HepG2 (cell line): ENCODE data around the gene PLIN4. TPM values are rescaled to one million over a fixed set of nuclear protein-coding genes. Genes with fewer than 3 reads are reported as not detected.

Source experiments
- ATAC-seq: fragments of 200-7000 bp; cut with Tn5 transposase; 3 replicates; pipeline ENCODE4 v1.9.1; 2020; ENCODE audit warnings: mild to moderate bottlenecking, moderate library complexity
- BruUV-seq: library from RNA; stranded (reverse); fragments of 400-500 nt; replicated peaks from 2 replicates; lab custom pipeline; 2021; lab: Mats Ljungman, UMichigan
- CTCF ChIA-PET: fragments of 300-600 bp; formaldehyde crosslinking; extraction: SDS; loops from one replicate; lab custom pipeline; 2021; ENCODE audit warnings: low total read pairs, inconsistent platforms, low intra/inter-chr PET ratio; lab: Yijun Ruan, JAX
- POLR2A ChIA-PET: fragments of 350-600 bp; sonication (Branson Sonifier 250); formaldehyde crosslinking; loops from one replicate; lab custom pipeline; 2020; ENCODE audit warnings: antibody characterized with exemption, inconsistent platforms; lab: Yijun Ruan, JAX
- DNase-seq: peaks from one replicate; pipeline ENCODE4 v3.0.0-alpha.2; 2015; ENCODE audit warnings: low spot score
- FAIRE-seq: peaks from 3 replicates; lab custom pipeline; 2011; peaks lifted over from hg19 to GRCh38; lab: Jason Lieb, UNC
- H2AFZ ChIP-seq: one replicate; pipeline ENCODE4 v1.6.1; 2011; ENCODE audit warnings: low read length, inconsistent platforms
- H3K27ac ChIP-seq: fragments of 300-600 bp; 3 replicates; pipeline ENCODE4 v1.8.0; 2011; ENCODE audit warnings: mixed run types, mild to moderate bottlenecking, mixed read lengths, low read length, inconsistent platforms; ENCODE audit not compliant: insufficient read depth; ENCODE audit errors: extremely low read length
- H3K27me3 ChIP-seq, 2 experiments: fragments of 200-600 bp in 1 of 2; 2 replicates in 1 of 2; 3 replicates in 1 of 2; pipeline versions ENCODE4 v1.6.0 to v1.8.0; 2011; ENCODE audit warnings: low read length in 2 of 2, mild to moderate bottlenecking in 2 of 2, moderate library complexity in 2 of 2, inconsistent platforms in 1 of 2; ENCODE audit not compliant: insufficient read depth in 2 of 2, control insufficient read depth in 1 of 2
- H3K36me3 ChIP-seq, 2 experiments: fragments of 200-600 bp in 1 of 2; replicated peaks in 1 of 2; 2 replicates in 1 of 2; 3 replicates in 1 of 2; pipeline versions ENCODE4 v1.5.1 to v1.8.0; 2011; ENCODE audit warnings: low read length in 2 of 2, inconsistent platforms in 1 of 2; ENCODE audit not compliant: insufficient read depth in 2 of 2, control insufficient read depth in 1 of 2
- H3K4me1 ChIP-seq: 2 replicates; pipeline ENCODE4 v1.5.1; 2012; ENCODE audit warnings: low read length, inconsistent platforms; ENCODE audit not compliant: insufficient read depth
- H3K4me2 ChIP-seq: 2 replicates; pipeline ENCODE4 v1.6.0; 2011; ENCODE audit warnings: low read depth, low read length, inconsistent platforms
- H3K4me3 ChIP-seq, 3 experiments: fragments of 200-600 bp in 1 of 3; sonication (generic), shearing (Covaris generic) in 1 of 3; replicated peaks in 1 of 3; 2 replicates each; pipeline ENCODE4 v1.5.1; 2011 to 2016; ENCODE audit warnings: low read length in 3 of 3, inconsistent platforms in 2 of 3, low read depth in 2 of 3, mild to moderate bottlenecking in 2 of 3, control low read depth in 1 of 3, mixed read lengths in 1 of 3; ENCODE audit not compliant: insufficient read depth in 1 of 3
- H3K79me2 ChIP-seq: one replicate; pipeline ENCODE4 v1.6.1; 2011; ENCODE audit warnings: low read length, inconsistent platforms; ENCODE audit not compliant: insufficient read depth
- H3K9ac ChIP-seq: 2 replicates; pipeline ENCODE4 v1.6.0; 2011; ENCODE audit warnings: mild to moderate bottlenecking, low read depth, low read length, inconsistent platforms; ENCODE audit not compliant: insufficient read depth
- H3K9me3 ChIP-seq: 2 replicates; pipeline ENCODE4 v1.5.1; 2012; ENCODE audit warnings: mild to moderate bottlenecking, low read length
- H4K20me1 ChIP-seq: 2 replicates; pipeline ENCODE4 v1.6.0; 2011; ENCODE audit warnings: inconsistent platforms, mild to moderate bottlenecking, low read length, moderate library complexity; ENCODE audit not compliant: insufficient read depth
- TRAFD1 ChIP-seq: sonication (generic); formaldehyde crosslinking; IDR thresholded peaks from 2 replicates; pipeline ENCODE4 v1.5.1; 2020; ENCODE audit warnings: missing genetic modification reagents, mild to moderate bottlenecking, borderline replicate concordance
- ZKSCAN1 ChIP-seq: fragments of 150-350 bp; IDR thresholded peaks from 2 replicates; pipeline ENCODE4 v1.6.1; 2014; ENCODE audit warnings: low read length
- WGBS: methylation state at CpG from one replicate; pipeline ENCODE4 v1.1.6; 2017; ENCODE audit warnings: low lambda C conversion rate; 5-methylcytosine and 5-hydroxymethylcytosine counted together
- in situ Hi-C: cut with HindIII; loops from 2 replicates; pipeline ENCODE4 v1.10.0; 2017; ENCODE audit warnings: low pct_unique_long_range_greater_than_20kb; ENCODE audit not compliant: extremely low pct_ligation_motif_present
- intact Hi-C: fragments of 100-400 bp; cut with micrococcal nuclease; formaldehyde crosslinking; loops from one replicate; pipeline ENCODE4 v1.10.0; 2022; ENCODE audit not compliant: unreplicated experiment
- polyA plus RNA-seq, 8 experiments: library from polyadenylated mRNA; depleted of rRNA in 3 of 8; stranded (reverse) in 7 of 8; unstranded in 1 of 8; fragments of >200 nt; fragmentation: Illumina TruSeq in 4 of 8; extraction: Trizol in 4 of 8; gene quantifications; 2 replicates each; pipeline versions ENCODE4 v1.2.1 to v1.2.3, GENCODE V29; 2011 to 2016; ENCODE audit warnings: low read depth in 4 of 8, missing spikeins in 1 of 8, mixed read lengths in 1 of 8; ENCODE audit not compliant: insufficient read depth in 1 of 8
- total RNA-seq, 5 experiments: library from RNA; depleted of rRNA; stranded (reverse); fragments of >200 nt; fragmentation: Illumina TruSeq; extraction: Trizol; gene quantifications; 2 replicates each; pipeline ENCODE4 v1.2.3, GENCODE V29; 2016; ENCODE audit warnings: low read depth in 1 of 5

The PLIN4 gene
- total and polyA plus RNA-seq, 2 of the 13 experiments (the other 11 are each of a cell fraction or from before 2014, with no cell fraction given): 1.1 to 1.3 TPM

GRCh38 chr19:4454747-4455718 is 63.3 kb downstream of the PLIN4 start:
- FAIRE-seq (no peak), DNase-seq (no peak), ATAC-seq (no peak)
- H3K27ac ChIP-seq: no peak overlapping the region
- H3K9ac ChIP-seq: no peak overlapping the region
- ChIA-PET CTCF (no interaction called here), POLR2A (interaction anchor here (0.9 to 1.2 kb wide), 3 partner anchors 17 to 112 kb away, joined by 3 to 5 read pairs (median 4); partner anchors contain the start of gene HDGFL2)
- H3K4me2 ChIP-seq: peak overlapping the region; percentile 97; the same call in 1 of the 2 replicates
- H3K9me3 ChIP-seq: no peaks in the 10 kb centered on the region
- WGBS: 95% methylated on average over 25 of the region's 29 CpGs
- TF ChIP-seq TRAFD1 (CRISPR knock-in tag) (no peak), ZKSCAN1 (peak; percentile 54; the same call in 1 of the 2 replicates)
- H3K79me2 ChIP-seq: peaks cover 10% of the 10 kb centered on the region
- H3K4me3 ChIP-seq: no peak overlapping the region; a peak in 1 of 6 replicates
- H3K4me1 ChIP-seq: peaks cover 16% of the 10 kb centered on the region
- H2AFZ ChIP-seq: no peak overlapping the region
- intact Hi-C loops: loop anchor here (5.0 kb wide), 1 partner anchor 53 kb away; the partner anchor contains the start of genes CHAF1A and SH3GL1
- in situ Hi-C loops: no loop called here
- peaks cover 9 to 21% of the 10 kb centered on the region in 2 experiments for H3K36me3 ChIP-seq
- no peaks in the 10 kb centered on the region for H4K20me1 ChIP-seq
- BruUV-seq: no TSS peak
- H3K27me3 ChIP-seq: no peaks in the 10 kb centered on the region; a peak in 1 of 5 replicates
